HUDEP-2 (cell line): ENCODE results near the gene MCRIP2.
"Not testable (repeated sequence)": the region's sequence is repeated elsewhere in the genome, so short reads cannot be mapped to it uniquely, and the experiment has no call there.

Experiments used
- DNase-seq, 76 experiments: peaks; one replicate each; lab custom pipeline; 2025; ENCODE audit not compliant: unreplicated experiment in 76 of 76; lab: John Stamatoyannopoulos, UW

MCRIP2 gene, protein sequence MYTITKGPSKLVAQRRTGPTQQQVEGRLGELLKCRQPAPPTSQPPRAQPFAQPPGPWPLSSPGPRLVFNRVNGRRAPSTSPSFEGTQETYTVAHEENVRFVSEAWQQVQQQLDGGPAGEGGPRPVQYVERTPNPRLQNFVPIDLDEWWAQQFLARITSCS

DNA sequence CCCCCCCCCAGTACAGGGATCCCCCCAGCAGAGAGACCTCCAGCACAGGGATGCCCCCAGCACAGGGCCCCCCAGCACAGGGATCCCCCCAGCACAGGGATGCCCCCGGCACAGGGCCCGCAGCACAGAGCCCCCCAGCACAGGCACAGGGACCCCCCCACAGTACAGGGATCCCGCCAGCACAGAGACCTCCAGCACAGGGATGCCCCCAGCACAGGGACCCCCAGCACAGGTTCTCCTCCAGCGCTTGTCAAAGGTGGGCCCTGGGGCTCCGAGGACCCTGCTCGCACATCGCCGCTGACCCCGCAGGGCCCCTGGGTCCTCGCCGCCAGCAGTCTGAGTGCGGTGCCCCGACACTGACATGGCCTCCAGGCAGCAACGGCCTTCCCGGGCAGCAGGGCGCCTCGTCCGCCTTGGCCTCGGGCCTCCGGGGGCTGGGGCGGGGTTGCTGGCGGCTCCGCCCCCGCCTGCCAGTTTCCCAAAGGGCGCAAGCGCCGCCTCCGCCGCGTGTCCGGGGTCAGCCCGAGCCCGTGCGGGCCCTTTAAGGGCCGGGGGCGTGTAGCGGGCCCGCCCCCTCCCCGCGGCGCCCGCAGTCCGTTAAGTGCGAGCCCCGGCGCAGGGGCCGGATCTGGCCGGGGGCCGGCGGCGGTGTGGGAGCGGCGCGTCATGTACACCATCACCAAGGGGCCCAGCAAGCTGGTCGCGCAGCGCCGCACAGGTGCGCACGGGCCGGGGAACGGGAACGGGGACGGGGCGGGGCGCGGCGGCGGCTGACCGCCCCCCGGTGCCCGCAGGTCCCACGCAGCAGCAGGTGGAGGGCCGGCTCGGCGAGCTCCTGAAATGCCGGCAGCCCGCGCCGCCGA lies at the start of gene MCRIP2:
Gene MCRIP2 (plus strand): TSS at position 503 of the 863 bp plus-strand sequence. CDS start 164 bp downstream, at position 667.
- DNase-seq, result peak in 70 of 76 experiments; percentile 27 to 89 (median 73)

DNA sequence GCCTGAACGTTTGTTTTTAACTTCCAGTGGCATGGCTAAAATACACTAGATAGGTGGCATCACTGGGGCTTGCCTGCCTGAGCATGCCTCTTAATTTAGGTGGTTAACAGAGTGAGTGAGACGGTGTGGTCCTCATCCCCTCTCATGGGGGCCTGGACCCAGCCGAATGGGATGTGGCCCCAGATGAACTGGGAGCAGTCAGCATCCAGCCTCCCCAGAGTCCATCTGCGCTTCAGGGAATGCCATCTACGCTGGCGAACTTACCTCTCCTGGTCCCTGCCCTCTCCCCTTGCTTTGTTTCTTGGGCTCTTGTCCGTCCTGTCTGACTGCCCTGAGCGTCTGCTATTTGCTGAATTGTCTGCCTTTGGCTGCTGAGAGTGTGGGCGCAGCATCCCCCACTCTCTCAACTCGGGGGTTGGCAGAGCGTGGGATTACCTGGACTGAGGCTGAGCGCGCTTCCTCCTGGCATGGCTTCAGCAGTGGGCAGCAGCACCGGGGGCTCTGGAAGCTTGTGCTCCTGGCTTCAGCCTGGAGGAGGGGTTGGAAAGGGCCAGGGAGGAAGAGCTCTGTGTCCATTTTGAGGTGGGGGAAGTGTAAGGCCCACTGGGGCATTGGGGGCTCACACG lies 49.6 kb upstream of the MCRIP2 start:
- no peak for DNase-seq

DNA sequence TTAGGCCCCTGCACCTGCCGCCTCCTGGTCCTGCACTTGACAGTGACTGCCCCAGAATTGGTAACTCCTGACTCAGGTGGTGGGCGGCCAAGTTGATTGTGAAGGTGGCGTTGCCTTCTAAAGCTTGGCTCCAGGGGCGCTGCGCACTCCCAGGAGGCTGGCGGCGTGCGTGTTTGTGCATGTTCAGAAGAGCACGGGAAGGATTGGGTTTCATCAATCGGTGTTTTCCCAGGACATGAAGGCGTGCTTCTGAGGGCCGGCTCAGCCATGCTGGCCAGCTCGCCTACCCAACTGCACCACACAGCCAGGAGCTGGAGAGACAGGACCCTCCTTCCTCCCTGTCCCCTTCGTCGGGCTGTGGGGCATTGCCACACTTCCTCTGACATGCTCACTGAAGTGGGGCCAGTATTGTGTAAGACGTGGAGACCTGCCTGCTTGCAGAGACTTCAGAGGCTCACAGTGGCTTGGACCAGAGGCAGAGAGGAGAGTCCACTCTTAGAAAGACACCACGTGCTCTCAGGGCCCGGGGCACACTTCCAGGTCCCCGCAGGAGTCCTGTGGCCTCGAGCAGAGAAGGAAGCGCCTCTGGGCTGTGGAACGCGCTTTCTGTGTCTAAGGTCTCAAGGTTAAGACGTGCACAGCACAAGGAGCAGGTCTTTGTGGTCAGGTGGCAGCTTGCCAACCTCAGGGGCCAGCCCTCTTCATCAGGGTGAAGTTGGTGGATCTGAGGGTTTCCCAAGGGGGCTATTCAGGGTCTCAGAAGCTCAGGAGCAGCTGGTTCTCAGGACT lies 48.9 kb upstream of the MCRIP2 start:
- no peak for DNase-seq

- DNase-seq, result no peak
These were observed 48.2 kb upstream of the MCRIP2 start for GRCh38 chr16:593406-593805.

DNA sequence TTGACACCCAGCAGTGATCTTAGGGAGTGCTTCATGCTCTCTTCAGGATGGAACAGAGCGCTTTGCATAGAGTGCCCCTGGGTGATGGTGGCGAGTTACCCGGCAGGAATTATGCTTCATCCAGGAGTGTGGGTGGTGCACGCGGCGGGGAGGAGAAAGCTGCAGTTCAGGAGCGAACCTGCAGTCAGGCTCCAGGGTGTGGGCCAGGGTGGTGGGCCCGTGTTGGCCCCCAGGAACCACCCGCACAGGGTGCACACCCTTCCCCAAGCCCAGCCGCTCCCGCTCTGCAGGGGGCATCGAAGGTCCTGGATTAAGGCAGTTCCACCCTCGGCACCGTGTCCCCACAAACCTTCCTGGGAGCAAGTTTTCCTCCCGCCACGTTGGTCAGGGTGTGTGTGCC lies 47.8 kb upstream of the MCRIP2 start:
- no peak for DNase-seq

DNA sequence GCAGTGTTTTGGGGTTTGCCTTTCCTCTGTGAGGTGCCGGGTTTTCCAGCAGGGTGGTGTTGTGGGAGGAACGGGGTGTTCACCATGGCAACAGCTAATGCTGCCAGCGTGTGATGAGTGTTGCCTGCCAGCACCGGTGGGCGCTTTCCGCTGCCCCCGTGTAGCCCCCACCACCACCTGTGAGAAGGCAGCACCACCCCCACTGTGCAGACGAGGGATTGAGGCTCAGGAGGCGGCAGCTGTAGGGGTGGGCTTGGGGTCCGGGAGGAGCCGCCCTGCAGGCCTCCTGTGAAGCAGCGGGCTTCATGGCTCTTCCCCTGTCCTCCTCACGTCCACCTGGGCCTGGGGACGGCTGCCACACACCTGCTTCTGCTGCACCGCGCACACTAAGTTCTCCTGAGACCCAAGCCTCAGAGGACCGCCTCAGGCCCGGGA lies 46.5 kb upstream of the MCRIP2 start:
- no peak for DNase-seq

GRCh38 chr16:595942-596735 lies 45.5 kb upstream of the MCRIP2 start:
- DNase-seq, result no peak

- DNase-seq, result no peak
These were observed 44.9 kb upstream of the MCRIP2 start for GRCh38 chr16:596736-597060.

- not testable (repeated sequence) for DNase-seq
These were observed 44.0 kb upstream of the MCRIP2 start for GRCh38 chr16:597655-598054.

DNA sequence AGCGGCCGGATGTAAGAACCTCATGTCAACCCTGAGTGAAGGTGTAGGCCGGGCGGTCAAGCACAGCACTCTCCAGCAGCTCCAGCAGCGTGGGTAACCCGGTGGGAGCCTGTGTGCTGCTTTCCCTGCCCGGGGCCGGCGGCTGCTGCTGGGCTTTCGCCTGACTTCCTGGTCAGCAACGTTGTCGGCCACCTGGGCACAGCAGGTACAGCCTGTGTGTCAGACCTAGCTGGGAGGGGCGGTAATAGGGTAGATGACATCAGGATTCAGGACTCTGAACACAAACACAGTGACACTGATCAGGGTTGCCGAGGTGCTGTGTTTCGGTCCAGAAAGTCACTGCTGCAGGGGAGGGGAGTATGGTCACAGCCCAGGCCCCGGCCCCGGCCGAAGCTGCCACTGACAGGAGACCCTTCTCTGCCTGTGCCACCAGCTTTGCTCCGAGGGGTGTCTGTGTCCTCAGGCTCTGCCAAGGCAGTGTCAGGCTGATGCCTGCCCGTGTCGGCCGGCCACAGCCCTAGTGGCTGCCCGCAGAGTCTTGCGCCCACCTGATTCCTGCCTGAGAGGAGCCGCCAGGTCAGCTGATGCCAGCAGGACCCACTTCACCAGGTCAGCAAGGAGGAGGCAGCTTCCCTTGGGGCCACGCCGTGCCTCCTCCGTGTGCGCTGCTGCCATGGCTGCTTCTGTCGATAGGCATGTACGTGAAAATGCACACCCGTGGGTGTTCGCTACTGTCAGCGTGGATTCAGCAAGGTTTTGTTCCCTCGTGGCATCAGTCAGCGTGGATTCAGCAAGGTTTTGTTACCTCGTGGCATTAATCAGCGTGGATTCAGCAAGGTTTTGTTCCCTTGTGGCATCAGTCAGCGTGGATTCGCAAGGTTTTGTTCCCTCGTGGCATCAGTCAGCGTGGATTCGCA lies 42.5 kb upstream of the MCRIP2 start:
- no peak for DNase-seq

DNA sequence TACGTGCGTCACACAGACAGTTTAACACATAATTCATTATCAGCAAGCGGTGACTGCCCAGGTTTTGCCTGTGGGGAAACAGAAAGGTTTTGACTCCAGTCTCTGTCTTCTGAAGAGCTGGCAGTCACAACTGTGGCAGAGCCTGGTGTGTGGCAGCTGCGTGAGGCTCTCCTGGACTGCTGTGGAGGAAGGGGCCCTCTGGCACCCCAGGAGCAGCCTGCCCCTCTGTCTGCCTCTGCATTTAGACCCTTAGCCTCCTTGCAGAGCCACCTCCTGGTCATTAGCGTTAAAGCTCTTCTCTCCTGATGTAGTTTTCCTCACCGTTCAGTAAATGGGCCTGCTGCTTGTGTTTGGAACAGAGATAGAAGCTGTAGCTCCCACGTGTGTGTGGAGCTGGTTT lies 40.8 kb upstream of the MCRIP2 start:
- peak in 4 of 76 experiments; percentile 15 to 28 (median 20) for DNase-seq

DNA sequence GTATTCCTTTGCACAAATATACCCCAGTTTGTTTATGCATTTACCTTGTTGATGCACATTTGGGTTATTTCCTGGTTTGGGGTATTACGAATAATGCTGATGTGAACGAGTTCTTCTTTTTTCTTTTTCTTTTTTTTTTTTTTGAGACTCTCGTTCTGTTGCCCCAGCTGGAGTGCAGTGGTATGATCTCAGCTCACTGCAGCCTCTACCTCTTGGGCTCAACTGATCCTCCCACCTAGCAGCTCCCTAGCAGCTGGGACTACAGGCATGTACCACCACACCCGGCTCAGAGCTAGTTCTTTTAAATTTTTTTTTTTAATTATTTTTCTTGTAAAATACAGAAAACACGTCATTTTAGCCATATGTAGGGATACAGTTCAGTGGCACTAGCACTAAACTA lies 37.7 kb upstream of the MCRIP2 start:
- DNase-seq, result no peak

DNA sequence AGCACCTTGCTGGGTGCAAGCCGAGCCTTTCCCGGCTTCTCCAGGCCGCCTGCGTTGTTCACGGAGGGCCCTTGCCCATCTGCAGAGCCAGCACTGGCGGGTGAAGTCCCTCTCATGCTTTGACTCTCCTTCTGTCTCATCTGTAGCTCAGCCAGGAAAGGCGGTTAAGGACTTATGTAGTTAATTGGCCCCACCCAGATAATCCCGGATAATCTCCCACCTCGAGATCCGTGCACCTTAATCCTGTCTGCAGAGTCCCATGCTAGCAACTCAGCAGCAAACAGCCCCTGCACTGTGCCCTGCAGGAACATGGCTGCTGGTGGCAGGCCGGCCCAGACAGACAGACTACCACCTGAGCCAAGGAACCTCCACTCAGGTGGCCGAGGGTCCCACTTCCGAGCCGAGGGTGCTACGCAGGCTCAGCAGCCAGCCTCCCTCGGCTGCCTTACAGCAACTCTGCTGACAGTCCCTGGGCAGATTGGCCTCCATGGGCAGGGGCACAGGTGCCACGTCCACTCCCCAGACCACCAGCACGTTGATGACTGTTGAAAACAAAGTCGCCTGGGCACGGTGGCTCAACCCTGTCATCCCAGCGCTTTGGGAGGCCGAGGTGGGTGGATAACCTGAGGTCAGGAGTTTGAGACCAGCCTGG lies 34.8 kb upstream of the MCRIP2 start:
- no peak for DNase-seq

DNA sequence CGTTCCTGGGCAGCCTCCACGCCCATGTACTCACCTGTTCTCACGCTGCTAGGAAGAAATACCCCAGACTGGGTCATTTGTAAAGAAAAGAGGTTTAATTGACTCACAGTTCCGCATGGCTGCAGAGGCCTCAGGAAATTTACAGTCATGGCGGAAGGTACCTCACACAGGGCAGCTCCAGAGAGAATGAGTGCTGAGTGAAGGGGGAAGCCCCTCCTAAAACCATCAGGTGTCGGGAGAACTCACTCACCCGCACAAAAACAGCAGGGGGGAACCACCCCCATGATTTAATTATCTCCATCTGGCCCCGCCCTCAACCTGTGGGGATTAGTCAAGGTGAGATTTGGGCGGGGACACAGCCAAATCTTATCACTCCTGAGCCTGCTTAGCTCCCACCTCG lies 33.6 kb upstream of the MCRIP2 start:
- DNase-seq, result no peak

- no peak for DNase-seq
These were observed 32.3 kb upstream of the MCRIP2 start for GRCh38 chr16:609316-609715.

DNA sequence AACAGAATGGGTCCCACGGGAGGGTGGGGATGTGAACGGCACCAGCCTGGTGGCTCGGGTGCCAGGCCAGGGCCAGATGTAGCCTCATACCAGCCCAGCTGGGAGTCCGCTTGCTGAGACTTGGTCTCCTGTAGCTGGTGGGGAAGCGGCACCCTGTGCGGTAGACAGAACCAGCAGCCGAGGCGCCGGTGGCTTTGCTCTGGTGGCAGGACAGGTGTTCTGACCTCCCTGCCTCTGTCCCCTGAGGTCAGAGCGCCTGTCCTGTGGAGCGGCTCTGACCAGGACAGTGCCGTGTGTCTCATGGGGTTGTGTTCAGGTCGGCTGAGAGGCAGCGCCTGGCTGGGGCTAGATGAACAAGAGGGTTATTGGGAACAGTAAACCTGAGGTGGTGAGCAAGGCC lies 31.6 kb upstream of the MCRIP2 start:
- DNase-seq, result no peak

GRCh38 chr16:610513-611381 lies 30.9 kb upstream of the MCRIP2 start:
- DNase-seq, result peak in 16 of 76 experiments; percentile 2 to 33 (median 19)

DNA sequence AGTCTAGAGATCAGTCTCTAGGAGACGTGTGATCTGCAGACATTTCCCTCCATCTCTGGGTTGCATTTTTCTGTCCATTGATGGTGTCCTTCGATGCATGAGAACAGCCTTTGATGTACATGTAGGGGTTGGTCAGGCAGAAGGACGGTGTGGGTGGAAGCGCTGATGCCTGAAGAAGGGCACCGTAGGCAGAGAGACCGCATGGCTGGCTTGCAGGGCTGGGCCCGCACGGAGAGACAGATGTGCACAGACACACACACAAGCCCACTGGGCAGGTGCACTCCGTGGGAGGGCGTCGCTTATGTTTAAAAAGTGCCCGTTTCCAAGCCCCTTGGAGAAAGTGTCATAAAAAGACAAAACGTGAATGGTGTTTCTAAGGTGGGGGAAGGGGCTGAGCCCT lies 26.5 kb upstream of the MCRIP2 start:
- DNase-seq, result no peak
